Measurements from ENCODE around the gene ARL11.

ARL11 gene

DNA sequence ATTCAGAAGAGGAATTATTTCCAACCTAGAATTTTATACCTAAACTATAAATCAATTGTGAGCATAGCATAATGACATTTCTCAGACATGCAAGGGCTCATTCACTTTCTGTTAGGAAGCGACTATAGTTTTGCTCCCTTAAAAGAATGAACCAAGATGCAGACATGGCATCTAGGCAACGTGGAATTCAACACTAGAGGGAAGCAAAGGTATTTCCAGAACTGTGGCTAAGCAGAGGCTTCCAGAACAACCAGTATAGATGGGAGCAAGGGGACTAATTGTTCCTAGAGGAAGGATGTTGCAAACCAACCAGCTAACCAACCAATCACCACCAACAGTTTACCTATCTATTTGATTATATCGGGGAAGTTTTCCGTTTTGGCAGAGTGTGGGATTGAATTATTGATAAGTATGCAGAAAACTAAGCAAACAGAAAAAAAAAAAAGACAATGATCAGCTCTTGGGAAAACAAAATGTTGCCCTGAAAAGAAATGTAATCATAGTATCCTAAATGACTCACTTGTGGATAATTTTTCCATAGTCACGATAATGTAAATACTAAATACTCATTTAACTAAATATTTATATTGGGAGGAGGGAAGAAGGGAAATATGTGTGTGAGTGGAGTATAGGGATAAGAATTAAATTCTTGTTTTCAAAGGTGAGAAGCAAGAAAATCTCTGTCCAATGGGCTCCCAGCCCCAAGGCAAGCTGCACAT is 21.1 kb downstream of the ARL11 start:
- no peak for DNase-seq (ENCODE audit: low read depth)

DNA sequence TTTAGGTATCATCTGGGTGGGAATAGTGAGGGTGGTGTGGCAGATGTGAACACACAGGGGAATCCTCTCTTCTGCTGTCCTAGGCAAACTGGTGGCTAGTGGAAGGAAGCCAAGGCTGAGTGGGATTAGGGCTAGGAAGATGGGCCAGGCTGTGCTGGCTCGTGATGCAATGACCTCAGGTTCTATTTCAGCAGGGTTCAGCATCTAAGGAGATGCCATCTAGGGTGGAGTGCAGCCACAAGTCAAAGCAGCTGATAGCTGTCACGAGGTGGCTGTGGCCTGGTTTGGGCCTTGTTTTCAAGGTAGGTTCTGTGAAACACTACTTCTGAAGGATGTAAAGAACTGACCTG is 21.6 kb downstream of the ARL11 start:
- DNase-seq (ENCODE audit: low read depth) = no peak

DNA sequence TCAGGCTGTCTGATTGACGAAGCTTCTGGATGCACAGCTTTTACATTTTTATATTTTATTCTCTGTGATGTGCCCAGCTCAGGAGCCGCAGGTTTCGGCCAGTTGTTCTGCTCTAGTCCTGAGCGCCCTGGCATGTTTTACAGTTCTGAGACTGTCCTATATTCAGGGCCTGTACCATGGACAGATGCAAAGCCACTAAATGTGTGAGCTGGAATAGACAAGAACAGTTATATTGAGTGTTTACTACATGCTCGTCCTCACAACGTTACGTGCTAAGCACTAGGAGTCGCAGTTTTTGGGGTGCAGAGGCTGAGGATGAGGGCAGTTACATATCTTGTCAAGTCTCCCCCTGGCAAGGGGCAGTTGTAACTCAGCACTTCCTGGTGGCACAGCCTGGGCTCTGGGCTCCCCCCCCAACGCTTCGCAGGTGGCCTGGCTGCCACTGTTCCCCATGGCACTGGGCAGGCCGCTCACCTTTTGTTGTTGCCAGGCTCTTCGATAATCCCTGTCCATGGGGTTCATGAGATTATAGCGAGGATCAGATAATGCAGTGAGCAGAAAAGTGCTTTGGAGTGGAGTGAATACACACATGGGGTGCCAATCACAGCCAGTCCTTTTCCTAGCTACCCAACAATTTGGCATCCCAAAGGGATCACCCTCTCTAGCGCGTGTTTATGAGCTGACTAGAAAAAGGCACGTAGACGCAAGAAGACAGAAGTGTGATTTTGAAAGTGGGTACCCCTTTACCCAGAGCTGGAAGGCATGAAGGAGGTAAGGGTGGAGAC is 23.5 kb downstream of the ARL11 start:
- DNase-seq (ENCODE audit: low read depth) = no peak

DNA sequence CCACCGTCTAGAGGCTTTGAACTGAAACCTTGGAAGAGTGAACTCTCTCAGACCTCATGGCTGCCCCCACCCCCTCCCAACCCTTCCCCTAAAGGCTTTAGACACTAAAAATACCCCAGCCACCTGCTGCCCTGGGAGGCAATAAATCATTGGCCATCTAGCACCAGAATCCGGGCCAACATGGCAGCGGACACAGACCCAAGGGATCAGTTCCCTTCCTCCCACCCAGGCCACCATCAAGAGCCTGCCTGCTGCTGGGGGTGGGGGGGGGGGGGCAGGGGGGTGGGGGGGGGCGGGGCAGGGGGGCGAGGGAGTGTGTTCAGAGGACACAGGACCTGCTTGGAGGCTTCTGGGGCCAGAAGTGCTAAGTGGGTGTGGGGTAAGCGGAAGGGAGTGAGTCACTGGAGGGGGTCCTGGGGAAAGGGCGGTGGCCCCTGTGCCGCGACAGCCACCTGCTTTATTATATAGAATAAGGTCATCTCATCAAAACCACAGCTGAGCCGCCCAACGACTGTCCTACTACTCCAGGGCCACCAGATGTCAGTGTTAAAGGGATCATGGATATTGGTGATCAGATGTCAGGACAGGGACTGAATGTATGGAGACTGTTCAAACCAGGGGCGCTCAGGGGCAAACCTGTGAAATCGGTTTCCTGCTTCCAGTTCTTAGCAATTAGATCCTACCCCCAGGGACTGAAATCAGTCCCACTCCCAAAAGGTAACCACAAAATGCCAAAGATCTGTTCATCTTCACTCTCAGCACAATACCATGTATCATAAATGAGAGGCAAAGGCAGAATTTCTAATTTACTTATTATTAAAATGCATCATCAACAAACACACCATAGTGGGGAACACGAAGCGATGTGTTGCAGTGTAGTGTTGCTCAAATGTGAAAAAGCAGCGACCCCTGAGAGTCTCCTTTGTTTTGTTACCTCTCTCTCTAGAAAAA is 24.3 kb downstream of the ARL11 start:
- DNase-seq (ENCODE audit: low read depth) = no peak

DNA sequence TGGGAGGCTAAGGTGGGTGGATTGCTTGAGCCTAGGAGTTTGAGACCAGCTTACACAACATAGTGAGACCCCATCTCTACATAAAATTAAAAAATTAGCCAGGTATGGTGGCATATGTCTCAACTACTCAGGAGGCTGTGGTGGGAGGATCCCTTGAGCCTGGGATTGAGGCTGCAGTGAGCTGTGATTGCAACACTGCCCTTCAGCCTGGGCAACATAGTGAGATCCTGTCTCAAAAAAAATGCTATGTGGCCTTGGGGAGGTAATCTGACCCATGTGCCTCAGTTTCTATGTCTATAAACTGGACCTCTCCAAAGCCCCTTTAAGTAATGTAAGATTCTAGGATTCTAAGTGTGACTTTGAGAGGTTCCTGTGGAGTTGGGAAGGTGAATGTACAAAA is 25.2 kb downstream of the ARL11 start:
- DNase-seq (ENCODE audit: low read depth) = no peak

DNA sequence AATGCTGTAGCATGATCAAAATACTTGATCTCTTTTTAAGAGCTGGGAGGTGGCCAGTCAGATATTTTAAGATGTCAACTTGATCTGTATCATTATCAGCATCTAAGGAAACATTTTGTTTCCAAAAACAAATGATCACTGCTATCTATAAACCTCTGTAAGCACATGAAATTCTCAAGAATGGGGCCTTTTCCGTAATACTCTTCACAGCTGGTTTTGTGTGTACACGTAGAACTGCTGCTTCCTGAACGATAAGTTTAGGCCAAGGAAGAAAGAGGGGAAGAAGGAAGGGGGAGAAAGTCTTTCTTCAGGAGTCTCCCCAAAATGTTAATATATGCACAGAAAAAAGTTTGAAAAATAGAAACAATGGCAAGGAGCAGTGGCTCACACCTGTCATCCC is 25.7 kb downstream of the ARL11 start:
- no peak for DNase-seq (ENCODE audit: low read depth)

DNA sequence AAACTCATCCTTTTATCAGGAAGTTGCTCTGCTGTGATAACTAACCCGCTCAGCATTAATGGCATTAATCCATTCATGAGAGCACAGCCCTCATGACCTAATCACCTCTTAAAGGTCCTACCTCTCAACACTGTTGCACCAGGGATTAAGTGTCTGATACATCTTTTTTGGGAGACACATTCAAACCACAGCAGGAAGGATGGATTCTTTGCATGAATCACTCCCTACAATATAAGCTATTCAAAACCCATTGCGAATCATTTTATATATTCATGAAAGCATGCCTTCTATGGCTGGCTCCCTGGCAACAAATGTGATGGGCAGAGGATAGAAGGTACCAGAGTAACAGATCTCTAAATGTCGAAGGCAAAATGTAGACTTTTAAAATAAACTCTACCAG is 27.6 kb downstream of the ARL11 start:
- no peak for DNase-seq (ENCODE audit: low read depth)

DNA sequence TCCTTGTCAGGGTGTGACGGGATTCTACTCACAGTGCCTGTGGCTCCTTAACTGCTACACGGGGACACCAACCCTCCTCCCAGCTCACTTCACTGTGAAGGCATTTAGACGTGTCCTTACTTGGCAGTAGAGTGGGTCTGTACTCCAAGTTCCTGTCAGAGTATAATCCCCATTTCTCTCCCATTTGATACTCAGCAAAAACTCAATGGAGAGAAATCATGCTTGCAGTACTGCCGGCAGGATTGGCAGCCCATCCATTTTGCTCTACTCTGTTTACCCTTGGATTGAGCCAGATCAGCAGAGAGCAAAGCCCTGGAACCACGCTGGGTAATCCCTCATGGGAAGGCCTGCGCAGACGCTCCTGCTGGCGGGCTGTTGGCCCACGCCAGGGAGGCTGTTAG is 28.9 kb downstream of the ARL11 start:
- no peak for DNase-seq (ENCODE audit: low read depth)

DNA sequence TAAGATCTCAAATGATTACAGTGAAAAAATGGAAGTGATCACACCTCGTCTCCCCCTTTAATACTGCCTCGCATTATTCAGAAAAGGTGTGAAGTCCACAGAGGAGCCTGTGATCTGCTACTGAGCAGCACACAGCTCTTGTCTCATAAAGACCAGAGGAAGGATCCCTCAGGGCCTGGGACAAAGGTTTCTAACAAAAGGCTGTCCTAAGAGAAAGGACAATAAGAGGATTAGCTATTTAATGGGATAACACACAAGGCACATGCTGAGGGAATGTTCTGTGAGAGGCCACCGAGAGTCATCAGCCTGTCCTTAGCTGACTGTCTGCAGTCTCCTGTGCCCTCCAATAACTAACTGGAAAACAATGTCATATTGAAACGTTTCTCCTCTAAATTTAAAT is 36.3 kb downstream of the ARL11 start:
- DNase-seq (ENCODE audit: low read depth) = no peak

DNA sequence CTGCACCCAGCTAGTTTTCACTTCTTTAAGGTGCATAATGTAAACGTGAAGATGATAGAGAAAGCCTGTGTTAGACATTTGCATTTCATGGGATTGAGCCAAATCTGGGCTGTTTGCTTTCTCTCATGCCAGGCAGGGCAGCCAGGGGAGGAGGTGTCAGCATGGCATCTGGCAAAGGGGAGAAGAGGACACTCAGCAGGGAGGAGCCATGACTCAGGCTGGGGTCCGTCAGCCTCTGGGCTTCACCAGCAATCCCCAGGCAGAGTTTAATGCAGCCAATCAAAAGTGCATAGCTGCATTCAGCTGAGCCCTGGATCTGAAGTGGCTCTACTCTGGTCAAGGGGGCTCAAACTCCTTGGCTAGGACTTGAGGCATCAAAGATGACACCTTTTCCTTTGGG is 39.5 kb downstream of the ARL11 start:
- DNase-seq (ENCODE audit: low read depth) = no peak

DNA sequence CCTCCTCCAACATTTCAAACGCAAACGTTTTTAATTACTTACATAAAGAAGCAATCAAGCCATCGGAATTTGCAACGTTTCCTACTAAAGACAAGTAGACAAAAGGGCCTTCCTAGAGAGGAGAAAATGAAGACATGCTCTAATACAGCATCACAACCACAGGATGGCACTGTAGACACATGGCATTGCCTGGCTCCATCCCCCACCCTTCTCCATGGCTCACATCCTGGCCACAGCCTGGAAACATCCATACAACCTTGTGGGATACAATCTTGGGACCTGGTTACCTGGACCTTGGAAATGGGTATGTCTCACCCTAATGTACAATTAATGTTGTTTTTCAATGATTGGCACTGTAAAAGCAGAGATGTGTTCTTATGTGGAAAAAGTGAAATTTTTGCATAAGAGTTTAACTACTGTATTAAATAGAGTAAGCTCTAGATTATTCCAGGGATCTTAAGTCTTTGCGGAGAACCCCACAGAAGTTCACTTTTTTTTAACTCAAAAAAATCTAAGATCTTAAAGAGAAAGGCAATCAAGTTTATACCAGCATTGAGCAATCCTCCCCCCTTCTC is 41.5 kb downstream of the ARL11 start:
- no peak for DNase-seq (ENCODE audit: low read depth)

DNA sequence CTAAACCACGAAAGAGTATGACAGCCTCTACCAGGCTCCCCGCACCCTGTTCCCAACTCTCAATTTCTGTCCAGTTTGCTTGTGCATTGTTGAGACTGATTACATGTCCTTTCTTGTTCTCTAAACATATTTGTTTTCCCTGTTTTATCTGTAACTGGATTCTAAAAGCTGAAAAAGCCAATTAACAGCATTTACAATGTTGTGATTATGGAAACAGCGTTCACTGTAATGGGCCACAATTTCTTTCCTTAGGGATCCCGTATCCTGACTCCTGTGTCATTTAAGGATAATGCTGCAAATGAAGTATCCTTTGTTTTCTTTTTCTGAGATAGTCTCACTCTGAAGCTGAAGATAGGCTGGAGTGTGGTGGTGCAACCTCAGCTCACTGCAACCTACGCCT is 42.5 kb downstream of the ARL11 start:
- DNase-seq (ENCODE audit: low read depth) = no peak

DNA sequence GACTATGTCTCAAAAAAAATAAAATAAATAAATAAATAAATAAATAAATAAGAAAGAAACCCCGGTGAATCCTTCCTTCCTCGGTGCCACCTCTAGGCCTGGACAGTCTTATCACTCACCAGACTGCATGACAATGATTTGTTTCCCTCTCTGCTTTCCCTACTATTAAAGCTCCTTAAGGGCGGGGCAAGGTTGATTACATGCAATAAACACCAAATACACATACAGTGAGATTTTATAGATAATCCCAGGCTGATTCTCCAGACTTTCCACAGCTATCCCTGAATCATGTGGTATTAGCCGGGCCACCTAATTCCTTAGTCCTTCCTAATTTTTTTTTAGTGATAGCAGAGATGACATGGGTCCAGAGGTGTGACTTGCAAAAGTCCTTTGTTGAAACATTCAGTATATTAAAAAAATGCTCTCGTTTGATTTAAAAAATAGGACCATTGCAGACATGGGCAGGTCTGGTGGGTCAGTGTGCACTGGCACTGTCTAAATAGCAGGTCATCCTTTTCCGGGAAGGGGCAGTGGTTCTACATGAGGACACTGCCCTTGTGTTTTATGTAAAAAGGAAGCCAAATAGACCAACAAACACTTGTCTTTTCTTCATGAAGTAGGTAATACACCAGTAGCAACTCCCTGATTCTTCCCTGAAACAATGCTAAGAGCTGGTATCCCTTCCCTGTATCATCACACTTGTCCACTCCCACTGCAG is 48.4 kb downstream of the ARL11 start:
- DNase-seq (ENCODE audit: low read depth) = no peak

DNA sequence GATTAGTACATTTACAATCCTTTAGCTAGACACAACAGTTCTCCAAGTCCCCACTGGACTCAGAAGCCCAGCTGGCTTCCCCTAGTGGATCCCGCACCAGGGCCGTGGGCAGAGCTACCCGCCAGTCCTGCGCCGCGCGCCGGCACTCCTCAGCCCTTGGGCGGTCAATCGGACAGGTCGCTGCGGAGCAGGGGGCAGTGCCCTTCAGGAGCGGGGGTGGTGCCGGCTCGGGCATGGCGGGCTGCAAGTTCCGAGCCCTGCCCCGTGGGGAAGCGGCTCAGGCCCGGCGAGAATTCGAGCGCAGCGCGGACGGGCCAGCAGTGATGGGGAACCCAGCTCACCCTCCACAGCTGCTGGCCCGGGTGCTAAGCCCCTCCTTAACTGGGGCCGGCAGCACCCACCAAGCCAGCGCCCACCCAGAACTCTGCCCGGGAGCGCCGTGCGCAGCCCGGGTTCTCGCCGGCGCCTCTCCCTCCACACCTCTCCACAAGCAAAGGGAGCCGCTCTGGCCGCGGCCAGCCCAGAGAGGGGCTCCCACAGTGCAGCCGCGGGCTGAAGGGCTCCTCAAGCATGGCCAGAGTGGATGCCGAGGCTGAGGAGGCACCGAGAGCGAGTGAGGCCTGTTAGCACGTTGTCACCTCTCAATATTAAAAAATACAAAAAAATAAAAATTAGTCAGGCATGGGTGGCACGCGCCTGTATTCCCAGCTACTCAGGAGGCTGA is 50.0 kb downstream of the ARL11 start:
- no peak for DNase-seq (ENCODE audit: low read depth)

DNA sequence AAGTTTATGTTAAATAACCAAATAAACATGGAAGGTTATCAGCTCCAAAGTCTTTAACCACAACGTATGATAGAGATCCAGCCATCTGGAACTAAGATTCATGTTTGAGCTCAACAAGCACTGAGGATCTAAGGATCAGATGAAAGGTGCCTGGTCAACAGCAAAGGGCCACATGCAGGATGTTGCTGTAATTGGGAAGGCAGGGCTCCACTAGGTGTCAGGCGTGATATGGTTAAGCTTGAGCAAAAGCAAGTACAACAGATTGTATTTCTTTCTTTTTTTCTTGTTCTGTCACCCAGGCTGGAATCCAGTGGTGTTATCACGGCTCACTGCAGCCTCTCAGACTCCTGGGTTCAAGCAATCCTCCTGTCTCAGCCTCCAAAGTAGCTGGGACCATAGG is 50.9 kb downstream of the ARL11 start:
- DNase-seq (ENCODE audit: low read depth) = no peak

DNA sequence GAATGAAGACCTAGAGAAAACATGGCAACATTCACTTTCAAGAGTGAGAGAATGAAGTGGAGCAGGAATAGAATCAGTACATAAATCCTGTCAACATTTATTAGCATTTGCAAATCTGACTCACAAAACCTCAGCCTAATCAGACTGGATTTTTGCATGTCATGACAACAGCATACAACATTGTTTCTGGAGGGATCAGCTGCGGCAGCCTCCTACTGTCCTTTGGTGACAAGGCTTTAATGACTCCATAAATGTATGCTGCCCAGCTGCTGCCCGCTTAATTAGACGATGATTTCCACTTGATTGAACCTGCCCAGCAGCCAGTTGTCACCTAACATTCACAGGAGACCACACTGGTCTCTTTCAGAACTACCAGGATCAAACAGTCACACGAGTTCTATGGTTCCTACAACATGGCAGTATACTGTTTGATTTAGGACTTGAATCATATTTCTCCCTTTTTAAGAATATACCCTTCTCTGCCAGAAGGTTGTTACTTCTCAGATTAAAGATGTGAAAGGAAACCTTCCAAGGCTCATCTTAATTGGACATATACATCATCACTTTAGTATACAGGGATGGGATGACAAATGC is 53.6 kb downstream of the ARL11 start:
- no peak for DNase-seq (ENCODE audit: low read depth)
